SK-N-SH treated with all-trans-retinoic acid at 6 μM for 48 hours (cell line): ENCODE data around the gene ICAM5.
"Not testable (repeated sequence)": the region's sequence is repeated elsewhere in the genome, so short reads cannot be mapped to it uniquely, and the experiment has no call there.

ENCODE experiments used
- ATAC-seq: fragments of 200-7000 bp; cut with Tn5 transposase; 3 replicates; pipeline ENCODE4 v1.9.1; 2020; ENCODE audit warnings: mild to moderate bottlenecking, moderate library complexity
- ARNTL ChIP-seq: fragments of 450-650 bp; formaldehyde crosslinking; IDR thresholded peaks from 2 replicates; pipeline ENCODE4 v1.5.0; 2020; ENCODE audit warnings: low read depth, mild to moderate bottlenecking, moderate library complexity, borderline replicate concordance
- PPARA ChIP-seq: fragments of 250-450 bp; sonication (Bioruptor Pico); IDR thresholded peaks from 2 replicates; pipeline ENCODE4 v1.5.0; 2020; ENCODE audit warnings: mild to moderate bottlenecking, borderline replicate concordance
- RARB ChIP-seq: fragments of 250-450 bp; sonication (Bioruptor Pico); IDR thresholded peaks from 2 replicates; pipeline ENCODE4 v1.8.0; 2021; ENCODE audit warnings: mild to moderate bottlenecking, moderate library complexity
- SNAI2 ChIP-seq: fragments of 250-450 bp; sonication (Bioruptor Pico); IDR thresholded peaks from 2 replicates; pipeline ENCODE4 v1.5.0; 2020; ENCODE audit warnings: mild to moderate bottlenecking, moderate library complexity
- ZC3H10 ChIP-seq: fragments of 250-450 bp; sonication (Bioruptor Pico); IDR thresholded peaks from 2 replicates; pipeline ENCODE4 v1.5.1; 2021; ENCODE audit warnings: mild to moderate bottlenecking, moderate library complexity
- ZFP3 ChIP-seq: fragments of 250-450 bp; sonication (Bioruptor Pico); IDR thresholded peaks from 2 replicates; pipeline ENCODE4 v1.5.0; 2020; ENCODE audit warnings: mild to moderate bottlenecking, moderate library complexity
- ZFP30 ChIP-seq: fragments of 450-650 bp; formaldehyde crosslinking; IDR thresholded peaks from 2 replicates; pipeline ENCODE4 v1.5.0; 2022; ENCODE audit warnings: mild to moderate bottlenecking, moderate library complexity
- ZNF565 ChIP-seq: fragments of 450-650 bp; formaldehyde crosslinking; conservative IDR thresholded peaks from 2 replicates; pipeline ENCODE4 v1.5.0; 2020; ENCODE audit warnings: low read depth, mild to moderate bottlenecking, moderate library complexity
- ZNF70 ChIP-seq: fragments of 450-650 bp; formaldehyde crosslinking; IDR thresholded peaks from 2 replicates; pipeline ENCODE4 v1.5.0; 2020; ENCODE audit warnings: mild to moderate bottlenecking, moderate library complexity
- TF ChIP-seq, protein P1 (sequence below): fragments of 250-450 bp; sonication (Bioruptor Pico); IDR thresholded peaks from 2 replicates; pipeline ENCODE4 v1.8.0; 2020; ENCODE audit warnings: mild to moderate bottlenecking, moderate library complexity, borderline replicate concordance
- TF ChIP-seq, protein P2 (sequence below): fragments of 250-450 bp; sonication (Bioruptor Pico); IDR thresholded peaks from 2 replicates; pipeline ENCODE4 v1.5.0; 2020; ENCODE audit warnings: mild to moderate bottlenecking, moderate library complexity
- TF ChIP-seq, protein P3 (sequence below): fragments of 250-450 bp; sonication (Bioruptor Pico); IDR thresholded peaks from 2 replicates; pipeline ENCODE4 v1.5.1; 2021; ENCODE audit warnings: mild to moderate bottlenecking, moderate library complexity
- TF ChIP-seq, protein P4 (sequence below): fragments of 250-450 bp; sonication (Bioruptor Pico); IDR thresholded peaks from 2 replicates; pipeline ENCODE4 v1.8.0; 2021; ENCODE audit warnings: low read depth, mild to moderate bottlenecking, moderate library complexity, borderline replicate concordance

Gene ICAM5

DNA sequence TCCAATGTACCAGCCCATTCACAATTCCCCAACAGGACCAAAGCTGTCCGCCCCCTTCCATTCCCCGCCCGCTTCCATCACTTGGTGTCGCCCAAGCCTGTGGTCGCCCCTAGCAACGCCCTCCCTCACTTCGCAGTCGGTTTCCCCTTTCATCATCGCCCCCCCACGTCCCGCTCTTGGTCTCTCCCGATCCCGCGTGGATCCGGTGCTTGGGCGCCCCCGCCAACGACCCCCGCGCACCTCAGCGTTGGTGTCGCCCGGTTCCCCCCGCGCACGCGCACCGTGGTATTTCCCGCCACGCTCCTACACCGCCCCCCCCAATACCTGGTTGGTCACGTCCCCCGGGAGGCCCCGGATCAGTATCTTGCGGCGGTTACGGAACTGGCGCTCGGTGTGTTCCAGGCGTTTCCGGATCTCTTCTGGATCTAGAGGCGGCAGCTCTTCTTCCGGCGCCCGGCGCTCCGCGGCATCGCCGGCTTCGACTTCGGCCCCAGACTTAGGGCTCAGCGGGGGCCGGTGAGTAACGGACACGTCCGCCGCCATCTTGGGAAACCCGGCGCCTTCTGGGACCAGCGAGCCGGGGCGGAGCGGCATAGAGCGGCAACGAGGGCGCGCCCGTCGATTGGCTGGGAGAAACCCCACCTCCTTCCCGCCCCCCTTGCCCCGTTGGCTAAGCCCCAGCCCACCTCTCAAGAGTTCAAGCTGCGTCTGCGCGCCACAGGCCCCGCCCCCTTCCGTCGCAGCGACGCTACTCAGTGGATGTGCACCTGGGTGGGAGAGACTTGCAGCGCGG, 43.4 kb downstream of the ICAM5 start, which contains the start of gene RAVER1 (continued):
- TF ChIP-seq, protein P1, sequence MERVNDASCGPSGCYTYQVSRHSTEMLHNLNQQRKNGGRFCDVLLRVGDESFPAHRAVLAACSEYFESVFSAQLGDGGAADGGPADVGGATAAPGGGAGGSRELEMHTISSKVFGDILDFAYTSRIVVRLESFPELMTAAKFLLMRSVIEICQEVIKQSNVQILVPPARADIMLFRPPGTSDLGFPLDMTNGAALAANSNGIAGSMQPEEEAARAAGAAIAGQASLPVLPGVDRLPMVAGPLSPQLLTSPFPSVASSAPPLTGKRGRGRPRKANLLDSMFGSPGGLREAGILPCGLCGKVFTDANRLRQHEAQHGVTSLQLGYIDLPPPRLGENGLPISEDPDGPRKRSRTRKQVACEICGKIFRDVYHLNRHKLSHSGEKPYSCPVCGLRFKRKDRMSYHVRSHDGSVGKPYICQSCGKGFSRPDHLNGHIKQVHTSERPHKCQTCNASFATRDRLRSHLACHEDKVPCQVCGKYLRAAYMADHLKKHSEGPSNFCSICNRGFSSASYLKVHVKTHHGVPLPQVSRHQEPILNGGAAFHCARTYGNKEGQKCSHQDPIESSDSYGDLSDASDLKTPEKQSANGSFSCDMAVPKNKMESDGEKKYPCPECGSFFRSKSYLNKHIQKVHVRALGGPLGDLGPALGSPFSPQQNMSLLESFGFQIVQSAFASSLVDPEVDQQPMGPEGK (CRISPR knock-in tag): 0 out of 2 replicates have a peak, but pooled peaks have one; percentile 18
- TF ChIP-seq SNAI2 (CRISPR knock-in tag): no peak
- TF ChIP-seq ZNF565 (CRISPR knock-in tag): no peak

DNA sequence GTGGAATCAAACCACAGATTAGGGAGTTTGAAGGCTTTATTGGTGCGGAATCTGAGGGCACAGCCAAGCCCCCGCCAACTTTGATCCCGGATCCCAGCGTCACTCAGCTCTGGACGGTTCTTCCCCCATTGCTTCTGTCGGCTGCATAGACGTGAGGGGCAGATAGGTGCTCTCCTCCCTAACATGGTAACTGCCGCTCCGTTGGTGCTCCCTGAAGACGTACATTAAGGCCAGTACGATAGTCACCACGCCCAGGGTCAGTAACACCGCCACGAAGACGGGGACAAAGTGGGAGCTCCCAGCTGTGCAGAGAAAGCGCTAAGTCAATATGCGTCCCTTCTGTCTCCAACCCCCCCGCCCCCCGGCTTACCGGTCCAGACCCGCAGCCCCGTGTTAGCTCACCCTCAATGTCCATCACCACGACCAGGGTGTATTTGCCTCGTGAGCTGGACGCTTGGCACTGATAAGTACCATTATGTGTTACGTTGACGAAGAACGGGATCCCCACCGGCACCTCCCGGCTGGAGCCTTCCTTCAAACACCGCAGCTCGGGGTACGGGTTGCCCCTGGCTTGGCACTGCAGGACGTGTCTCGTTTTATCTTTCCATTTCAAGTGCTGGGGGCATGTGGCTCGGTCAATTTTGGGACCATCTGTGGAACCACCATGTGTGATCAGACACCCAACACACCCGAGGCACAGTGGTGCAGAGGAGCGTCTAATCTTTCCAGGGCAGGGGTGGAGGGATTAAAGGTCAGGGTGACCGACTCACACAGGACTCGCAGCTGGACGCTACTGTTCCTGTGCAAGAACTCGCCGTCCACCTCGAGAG, 44.2 kb downstream of the ICAM5 start:
- TF ChIP-seq, protein P1 (CRISPR knock-in tag): no peak
- TF ChIP-seq ZNF565 (CRISPR knock-in tag): no peak
- no peak for TF ChIP-seq ARNTL
- TF ChIP-seq, protein P2, sequence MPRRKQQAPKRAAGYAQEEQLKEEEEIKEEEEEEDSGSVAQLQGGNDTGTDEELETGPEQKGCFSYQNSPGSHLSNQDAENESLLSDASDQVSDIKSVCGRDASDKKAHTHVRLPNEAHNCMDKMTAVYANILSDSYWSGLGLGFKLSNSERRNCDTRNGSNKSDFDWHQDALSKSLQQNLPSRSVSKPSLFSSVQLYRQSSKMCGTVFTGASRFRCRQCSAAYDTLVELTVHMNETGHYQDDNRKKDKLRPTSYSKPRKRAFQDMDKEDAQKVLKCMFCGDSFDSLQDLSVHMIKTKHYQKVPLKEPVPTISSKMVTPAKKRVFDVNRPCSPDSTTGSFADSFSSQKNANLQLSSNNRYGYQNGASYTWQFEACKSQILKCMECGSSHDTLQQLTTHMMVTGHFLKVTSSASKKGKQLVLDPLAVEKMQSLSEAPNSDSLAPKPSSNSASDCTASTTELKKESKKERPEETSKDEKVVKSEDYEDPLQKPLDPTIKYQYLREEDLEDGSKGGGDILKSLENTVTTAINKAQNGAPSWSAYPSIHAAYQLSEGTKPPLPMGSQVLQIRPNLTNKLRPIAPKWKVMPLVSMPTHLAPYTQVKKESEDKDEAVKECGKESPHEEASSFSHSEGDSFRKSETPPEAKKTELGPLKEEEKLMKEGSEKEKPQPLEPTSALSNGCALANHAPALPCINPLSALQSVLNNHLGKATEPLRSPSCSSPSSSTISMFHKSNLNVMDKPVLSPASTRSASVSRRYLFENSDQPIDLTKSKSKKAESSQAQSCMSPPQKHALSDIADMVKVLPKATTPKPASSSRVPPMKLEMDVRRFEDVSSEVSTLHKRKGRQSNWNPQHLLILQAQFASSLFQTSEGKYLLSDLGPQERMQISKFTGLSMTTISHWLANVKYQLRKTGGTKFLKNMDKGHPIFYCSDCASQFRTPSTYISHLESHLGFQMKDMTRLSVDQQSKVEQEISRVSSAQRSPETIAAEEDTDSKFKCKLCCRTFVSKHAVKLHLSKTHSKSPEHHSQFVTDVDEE (CRISPR knock-in tag): no peak
- TF ChIP-seq ZFP30 (CRISPR knock-in tag): no peak
- ATAC-seq: peak; percentile 28

DNA sequence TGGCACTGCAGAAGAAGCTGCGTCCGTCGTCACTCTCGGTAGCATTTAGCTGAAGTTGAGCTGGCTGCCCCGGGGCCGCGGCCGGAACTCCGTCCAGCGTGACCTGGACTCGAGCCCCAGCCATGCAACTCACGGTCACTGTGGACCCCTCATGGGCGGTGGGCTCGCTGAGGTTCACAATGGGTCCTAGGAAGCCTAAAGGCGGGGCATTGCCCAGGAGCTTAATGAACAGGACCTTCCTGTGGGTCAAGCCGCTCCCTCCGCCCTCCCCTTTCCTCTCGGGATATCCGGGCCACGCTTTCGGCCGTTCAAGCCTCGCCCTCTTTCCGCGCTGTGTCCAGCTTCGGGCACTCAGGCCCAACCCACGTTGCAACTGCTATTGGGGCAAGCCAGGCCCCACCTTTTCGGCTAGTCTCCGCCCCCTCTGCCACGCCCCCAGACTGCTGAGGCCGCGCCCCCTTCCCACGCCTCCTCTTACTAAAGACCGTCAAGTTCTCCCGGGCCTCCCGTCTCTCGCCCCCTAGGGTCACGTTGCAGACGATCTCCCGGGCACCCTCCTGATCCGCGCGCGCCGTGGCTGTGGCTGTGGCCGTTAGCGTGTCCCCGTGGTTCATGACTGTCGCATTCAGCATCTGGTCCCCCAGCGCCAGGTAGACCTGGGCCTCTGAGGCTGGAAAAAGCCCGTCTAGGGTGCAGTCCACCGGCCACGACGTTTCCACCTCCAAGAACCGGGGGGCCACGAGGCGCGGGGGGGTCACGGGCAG, 45.0 kb downstream of the ICAM5 start:
- TF ChIP-seq PPARA (CRISPR knock-in tag) (no peak), RARB (CRISPR knock-in tag) (no peak), ZC3H10 (CRISPR knock-in tag) (no peak)
- TF ChIP-seq, protein P2 (CRISPR knock-in tag): no peak
- peak; percentile 88 for ATAC-seq

GRCh38 chr19:10335352-10335985, 45.7 kb downstream of the ICAM5 start:
- ATAC-seq: no peak
- TF ChIP-seq, protein P3, sequence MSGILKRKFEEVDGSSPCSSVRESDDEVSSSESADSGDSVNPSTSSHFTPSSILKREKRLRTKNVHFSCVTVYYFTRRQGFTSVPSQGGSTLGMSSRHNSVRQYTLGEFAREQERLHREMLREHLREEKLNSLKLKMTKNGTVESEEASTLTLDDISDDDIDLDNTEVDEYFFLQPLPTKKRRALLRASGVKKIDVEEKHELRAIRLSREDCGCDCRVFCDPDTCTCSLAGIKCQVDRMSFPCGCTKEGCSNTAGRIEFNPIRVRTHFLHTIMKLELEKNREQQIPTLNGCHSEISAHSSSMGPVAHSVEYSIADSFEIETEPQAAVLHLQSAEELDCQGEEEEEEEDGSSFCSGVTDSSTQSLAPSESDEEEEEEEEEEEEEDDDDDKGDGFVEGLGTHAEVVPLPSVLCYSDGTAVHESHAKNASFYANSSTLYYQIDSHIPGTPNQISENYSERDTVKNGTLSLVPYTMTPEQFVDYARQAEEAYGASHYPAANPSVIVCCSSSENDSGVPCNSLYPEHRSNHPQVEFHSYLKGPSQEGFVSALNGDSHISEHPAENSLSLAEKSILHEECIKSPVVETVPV (CRISPR knock-in tag): no peak
- TF ChIP-seq ZNF70 (CRISPR knock-in tag) (no peak), ZFP3 (CRISPR knock-in tag) (no peak), ZFP30 (CRISPR knock-in tag) (no peak), ZNF565 (CRISPR knock-in tag) (no peak)
- TF ChIP-seq, protein P4, sequence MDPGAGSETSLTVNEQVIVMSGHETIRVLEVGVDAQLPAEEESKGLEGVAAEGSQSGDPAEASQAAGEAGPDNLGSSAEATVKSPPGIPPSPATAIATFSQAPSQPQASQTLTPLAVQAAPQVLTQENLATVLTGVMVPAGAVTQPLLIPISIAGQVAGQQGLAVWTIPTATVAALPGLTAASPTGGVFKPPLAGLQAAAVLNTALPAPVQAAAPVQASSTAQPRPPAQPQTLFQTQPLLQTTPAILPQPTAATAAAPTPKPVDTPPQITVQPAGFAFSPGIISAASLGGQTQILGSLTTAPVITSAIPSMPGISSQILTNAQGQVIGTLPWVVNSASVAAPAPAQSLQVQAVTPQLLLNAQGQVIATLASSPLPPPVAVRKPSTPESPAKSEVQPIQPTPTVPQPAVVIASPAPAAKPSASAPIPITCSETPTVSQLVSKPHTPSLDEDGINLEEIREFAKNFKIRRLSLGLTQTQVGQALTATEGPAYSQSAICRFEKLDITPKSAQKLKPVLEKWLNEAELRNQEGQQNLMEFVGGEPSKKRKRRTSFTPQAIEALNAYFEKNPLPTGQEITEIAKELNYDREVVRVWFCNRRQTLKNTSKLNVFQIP (CRISPR knock-in tag): no peak
- TF ChIP-seq, all 23 proteins: peak for 0

- ATAC-seq: not testable (repeated sequence)
Measured at GRCh38 chr19:10336725-10337124, 47.0 kb downstream of the ICAM5 start.
